NCI-H748 (cell line): ENCODE data around the gene PARVA.
"Not testable (repeated sequence)": the region's sequence is repeated elsewhere in the genome, so short reads cannot be mapped to it uniquely, and the experiment has no call there.

Experiments
- DNase-seq: peaks from one replicate; lab custom pipeline; 2025; ENCODE audit not compliant: unreplicated experiment; lab: John Stamatoyannopoulos, UW

The PARVA gene

GRCh38 chr11:12377106-12377823, at the start of gene PARVA:
Gene PARVA (plus strand): TSS chr11:12377571. CDS start chr11:12377648, 77 bp downstream.
- peak; percentile 74 for DNase-seq

GRCh38 chr11:12329169-12329568, 48.2 kb upstream of the PARVA start:
- DNase-seq: peak; percentile 30

GRCh38 chr11:12329797-12330196, 47.6 kb upstream of the PARVA start:
- peak; percentile 76 for DNase-seq

GRCh38 chr11:12330485-12331231, 46.7 kb upstream of the PARVA start:
- DNase-seq: peak; percentile 98

- peak; percentile 97 for DNase-seq
Observed at GRCh38 chr11:12331239-12331874, 46.0 kb upstream of the PARVA start.

GRCh38 chr11:12343526-12343925, 33.8 kb upstream of the PARVA start:
- no peak for DNase-seq

GRCh38 chr11:12353534-12353933, 23.8 kb upstream of the PARVA start:
- DNase-seq: no peak

- DNase-seq: no peak
Observed at GRCh38 chr11:12354750-12355545, 22.4 kb upstream of the PARVA start.

- DNase-seq: peak; percentile 17
Observed at GRCh38 chr11:12356944-12357655, 20.3 kb upstream of the PARVA start.

GRCh38 chr11:12357697-12358096, 19.7 kb upstream of the PARVA start:
- DNase-seq: not testable (repeated sequence)

GRCh38 chr11:12358302-12359188, 18.8 kb upstream of the PARVA start:
- no peak for DNase-seq

GRCh38 chr11:12359761-12360160, 17.6 kb upstream of the PARVA start:
- no peak for DNase-seq

GRCh38 chr11:12361682-12362081, 15.7 kb upstream of the PARVA start:
- DNase-seq: peak; percentile 78

GRCh38 chr11:12362857-12363256, 14.5 kb upstream of the PARVA start:
- no peak for DNase-seq

- no peak for DNase-seq
Observed at GRCh38 chr11:12363373-12363772, 14.0 kb upstream of the PARVA start.

- DNase-seq: peak; percentile 96
Observed at GRCh38 chr11:12365965-12366575, 11.3 kb upstream of the PARVA start.

GRCh38 chr11:12367057-12367456, 10.3 kb upstream of the PARVA start:
- not testable (repeated sequence) for DNase-seq

GRCh38 chr11:12372111-12372510, 5.3 kb upstream of the PARVA start:
- no peak for DNase-seq

- DNase-seq: no peak
Observed at GRCh38 chr11:12375720-12376119, 1.7 kb upstream of the PARVA start.
